ENCODE measurements around the gene HHIPL1.

The HHIPL1 gene

DNA sequence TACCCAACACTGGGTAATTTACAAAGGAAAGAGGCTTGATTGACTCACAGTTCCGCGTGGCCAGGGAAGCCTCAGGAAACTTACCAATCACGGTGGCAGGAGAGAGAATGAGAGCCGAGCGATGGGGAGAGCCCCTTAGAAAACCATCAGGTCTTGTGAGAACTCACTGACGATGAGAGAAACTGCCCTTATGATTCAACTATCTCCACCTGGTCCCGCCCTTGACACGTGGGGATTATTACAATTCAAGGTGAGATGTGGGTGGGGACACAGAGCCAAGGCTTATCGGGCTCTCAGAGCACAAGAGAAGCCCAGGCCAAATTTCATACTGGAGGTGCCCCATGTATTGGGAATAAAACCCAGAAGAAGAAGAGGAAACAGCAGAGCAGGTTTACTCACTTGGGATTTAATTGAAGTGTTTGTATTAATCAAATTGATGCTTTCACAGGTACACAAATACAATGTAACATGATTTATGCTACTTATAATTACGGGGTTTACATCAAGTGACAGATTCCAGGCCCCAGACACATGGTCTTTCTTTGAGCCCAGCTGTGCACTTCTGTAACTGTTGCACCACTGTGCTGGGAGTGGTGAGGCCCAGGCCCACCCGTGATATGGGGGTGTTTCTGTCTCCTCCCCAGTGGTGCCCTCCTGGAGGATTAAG is 32.7 kb upstream of the HHIPL1 start:
- no peak for FAIRE-seq

DNA sequence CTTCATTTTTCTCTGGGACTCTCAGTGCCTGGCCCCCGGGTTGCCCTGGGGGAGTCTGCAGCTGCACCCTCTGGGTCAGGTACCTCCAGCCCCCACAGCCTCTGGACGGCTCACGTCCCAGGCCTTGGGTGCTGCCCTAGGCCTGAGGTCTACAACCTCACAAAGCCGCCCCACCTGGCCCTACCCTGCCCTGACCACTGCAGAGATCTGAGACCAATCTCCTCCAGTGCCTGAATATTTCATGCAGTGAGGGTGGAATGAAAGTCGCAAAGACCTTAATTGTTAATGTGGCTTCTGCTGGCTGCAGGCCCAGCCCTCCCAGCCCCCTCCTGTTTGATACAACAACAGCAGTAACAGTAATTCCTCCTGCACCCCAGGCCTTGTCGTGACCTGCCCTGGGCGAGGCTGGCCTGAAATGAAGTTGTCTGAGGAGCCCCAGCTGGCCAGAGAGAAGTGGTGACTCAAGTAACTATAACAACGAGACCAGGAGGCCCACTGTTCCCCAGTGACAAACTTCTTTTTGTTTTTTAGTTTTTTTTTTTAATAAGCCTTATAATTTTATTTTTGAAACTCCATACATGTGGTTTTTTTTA is 32.1 kb upstream of the HHIPL1 start:
- no peak for FAIRE-seq

DNA sequence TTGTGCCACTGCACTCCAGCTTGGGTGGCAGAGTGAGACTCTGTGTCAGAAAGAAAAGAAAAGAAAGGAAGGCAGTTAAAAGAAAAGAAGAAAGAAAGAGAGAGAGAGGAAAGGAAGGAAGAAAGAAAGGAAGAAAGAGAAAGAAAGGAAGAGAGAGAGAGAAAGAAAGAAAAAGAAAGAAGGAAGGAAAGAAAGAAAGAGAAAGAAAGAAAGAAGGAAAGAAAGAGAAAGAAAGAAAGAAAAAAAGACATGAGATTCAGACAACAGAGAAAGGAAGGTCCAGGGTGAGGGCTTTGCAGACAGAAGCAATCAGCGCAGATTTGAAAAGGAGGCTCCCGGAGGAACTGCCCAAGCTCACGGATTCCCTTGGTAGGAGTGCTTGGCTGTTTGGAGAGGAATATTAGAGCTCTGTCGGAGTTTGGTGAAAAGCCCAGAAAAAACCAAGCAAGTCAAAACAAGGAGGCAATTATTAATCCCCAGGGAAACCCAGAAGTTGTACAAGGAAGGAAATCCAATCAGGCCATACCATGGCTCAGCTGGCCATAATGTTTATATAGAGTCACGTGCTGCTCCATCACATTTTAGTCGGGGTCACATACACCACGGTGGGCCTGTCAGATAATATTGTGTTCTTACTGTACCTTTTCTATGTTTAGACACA is 29.3 kb upstream of the HHIPL1 start:
- FAIRE-seq = no peak

DNA sequence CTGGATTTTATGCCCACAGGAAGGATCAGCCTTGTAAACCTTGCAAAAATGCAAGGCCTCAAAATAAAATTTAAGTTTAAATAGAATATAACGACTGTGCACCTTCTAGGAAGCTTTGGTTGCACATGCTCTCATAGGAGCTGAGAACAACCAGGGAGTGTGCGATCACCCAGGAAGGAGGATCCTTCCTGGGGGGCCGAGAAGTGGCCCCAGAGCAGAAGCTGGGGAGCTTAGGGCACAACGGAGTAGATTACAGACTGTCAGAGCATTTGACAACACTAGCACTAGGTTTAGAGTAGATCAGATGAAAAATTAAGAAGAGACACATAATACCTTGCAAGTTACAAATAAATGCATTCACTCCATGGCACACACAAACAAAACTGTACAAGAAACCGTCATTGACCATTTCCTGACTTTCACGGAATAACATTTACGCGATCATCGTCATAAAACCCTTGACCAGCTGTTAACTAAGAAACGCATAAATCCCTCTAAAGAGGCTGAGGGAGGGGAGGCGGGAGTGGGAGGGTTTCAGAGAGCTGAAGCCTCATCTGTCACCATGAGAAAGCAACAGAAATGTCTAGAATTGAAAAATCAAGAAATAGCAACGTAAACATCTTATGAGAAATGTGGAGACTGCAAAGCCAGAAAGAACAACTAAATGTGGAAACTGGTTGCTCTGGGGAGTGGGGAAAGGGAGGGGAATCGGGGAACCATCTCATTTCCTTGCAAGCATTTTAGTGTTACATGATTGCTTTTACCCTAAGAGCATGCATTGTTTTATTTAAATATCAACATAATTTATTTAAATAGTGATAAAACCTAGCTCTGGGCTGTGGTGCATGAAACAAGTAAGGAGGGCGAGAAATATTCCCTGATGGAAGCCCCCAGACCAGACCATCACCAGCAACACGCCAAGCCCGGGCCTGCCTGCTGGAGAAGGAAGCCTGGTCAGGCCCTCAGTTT is 27.8 kb upstream of the HHIPL1 start:
- FAIRE-seq = no peak

DNA sequence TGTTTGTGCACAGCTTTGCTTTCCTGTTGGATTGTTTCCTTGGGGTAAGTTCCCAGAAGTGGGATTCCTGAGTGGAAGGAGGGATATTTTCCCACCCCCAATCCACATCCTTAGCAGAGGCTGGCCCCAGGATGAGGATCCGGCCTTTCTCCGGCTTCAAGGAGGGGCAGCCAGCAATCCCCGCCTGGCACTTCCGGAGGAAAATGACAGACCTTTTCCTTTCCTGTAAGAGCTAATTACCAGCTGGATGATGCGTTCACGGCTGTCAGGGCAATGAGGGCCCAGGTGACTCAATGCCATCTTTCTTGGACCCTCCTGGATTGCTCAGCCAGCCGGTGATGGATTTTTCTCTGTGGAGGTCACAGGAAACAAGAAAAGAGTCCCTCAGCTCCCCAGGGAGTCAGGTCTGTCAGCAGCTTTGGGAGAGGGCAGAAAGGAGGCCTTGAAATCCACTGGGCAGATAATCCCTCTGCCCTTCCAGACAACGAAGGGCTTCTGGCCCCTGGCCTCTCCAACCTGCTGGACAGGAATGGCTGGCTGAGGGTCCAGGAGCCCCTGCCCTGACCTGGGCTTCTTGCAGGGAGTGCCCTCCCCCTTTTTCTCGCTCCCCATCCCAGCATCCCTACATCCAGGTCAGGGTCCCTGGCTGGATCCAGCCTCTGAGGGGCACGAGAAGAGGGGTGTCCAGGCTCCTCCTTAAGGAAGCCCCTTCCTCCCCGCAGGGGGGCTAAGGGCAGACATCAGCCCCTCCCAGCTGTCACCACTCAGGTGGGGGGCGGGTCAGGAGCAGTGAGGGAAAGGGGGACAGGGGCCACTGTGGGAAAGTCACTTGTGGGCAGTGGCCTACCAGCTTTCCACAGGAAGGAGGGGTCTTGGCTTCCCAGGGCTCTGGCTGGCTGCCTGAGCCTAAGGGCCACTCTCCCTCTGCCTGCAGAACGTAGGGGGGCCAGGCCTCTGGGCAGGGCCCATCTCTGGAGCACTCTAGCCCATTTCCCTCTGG is 24.8 kb upstream of the HHIPL1 start:
- FAIRE-seq = no peak

DNA sequence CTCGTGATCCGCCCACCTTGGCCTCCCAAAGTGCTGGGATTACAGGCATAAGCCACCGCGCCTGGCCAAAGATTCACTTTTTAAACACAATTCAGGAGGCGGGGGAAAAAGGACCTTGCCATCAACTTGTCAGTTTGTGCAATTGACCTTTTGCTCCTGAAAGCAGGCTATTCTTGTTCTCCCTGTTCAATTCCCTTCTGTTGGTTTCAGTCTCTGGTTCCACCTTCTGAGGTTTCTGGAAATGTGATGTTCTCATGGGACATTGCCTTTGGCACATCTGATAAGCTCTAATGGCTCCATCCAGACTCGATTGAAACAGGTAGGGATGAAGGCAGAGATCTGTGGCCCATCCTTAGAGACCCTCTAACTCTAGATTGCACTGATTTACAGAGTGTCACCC is 23.0 kb upstream of the HHIPL1 start:
- no peak for FAIRE-seq

DNA sequence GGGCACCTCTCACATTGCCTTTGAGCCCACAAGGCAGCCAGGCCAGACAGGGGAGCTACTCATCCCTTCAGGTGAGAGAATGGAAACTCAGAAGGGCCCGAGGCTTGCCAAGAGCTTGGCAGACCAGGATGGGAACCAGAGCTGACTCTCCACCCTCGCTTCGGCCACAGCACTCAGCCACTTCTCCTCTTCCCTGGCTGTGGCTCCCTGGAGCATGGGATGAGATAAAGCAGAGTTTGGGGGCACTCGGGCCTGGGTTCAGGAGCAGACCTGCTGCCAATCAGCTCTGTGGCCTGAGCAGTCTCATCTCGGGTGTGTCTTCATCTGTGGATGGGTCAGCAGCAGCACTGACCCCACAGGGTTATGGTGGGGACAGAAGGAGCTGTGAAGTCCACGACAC is 20.9 kb upstream of the HHIPL1 start:
- no peak for FAIRE-seq

DNA sequence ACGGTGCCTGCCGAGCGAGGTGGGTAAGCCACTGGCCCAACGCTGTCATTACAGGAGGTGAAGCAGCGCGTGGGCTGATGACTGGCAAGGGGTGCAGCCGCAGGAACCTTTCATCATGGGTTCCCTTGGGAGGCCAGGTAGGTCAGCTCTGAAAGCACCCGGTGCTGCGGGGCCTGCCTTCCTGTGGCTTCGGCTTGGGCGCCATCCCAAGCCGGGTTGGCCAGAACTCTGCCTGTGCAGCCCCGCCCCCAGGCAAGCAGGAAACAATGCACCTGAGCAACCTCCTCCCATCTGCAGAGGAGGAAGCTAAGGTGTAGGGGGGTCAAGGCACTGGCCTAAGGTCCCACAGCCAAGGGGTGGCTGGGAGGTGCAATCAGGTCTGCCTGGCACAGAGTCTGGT is 20.0 kb upstream of the HHIPL1 start:
- FAIRE-seq = no peak

DNA sequence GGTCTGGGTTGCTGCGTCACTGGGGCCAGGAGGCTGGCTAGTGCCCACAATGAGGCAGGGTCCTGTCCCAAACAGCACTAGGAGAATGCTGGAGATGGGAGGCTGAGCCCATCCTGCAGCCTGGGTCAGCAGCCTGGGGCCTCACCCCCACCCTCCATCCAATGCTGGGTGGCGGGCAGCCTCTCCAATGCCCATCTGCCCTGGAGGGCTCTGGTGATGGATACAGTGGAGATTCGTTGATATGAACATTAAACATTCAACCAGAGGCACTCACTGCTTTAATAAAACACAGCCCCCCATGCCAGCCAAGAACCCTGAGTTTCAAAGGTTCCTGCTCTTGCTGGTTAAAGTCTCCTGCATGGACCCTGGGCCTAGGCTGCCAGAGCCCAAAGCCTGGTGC is 19.5 kb upstream of the HHIPL1 start:
- no peak for FAIRE-seq

DNA sequence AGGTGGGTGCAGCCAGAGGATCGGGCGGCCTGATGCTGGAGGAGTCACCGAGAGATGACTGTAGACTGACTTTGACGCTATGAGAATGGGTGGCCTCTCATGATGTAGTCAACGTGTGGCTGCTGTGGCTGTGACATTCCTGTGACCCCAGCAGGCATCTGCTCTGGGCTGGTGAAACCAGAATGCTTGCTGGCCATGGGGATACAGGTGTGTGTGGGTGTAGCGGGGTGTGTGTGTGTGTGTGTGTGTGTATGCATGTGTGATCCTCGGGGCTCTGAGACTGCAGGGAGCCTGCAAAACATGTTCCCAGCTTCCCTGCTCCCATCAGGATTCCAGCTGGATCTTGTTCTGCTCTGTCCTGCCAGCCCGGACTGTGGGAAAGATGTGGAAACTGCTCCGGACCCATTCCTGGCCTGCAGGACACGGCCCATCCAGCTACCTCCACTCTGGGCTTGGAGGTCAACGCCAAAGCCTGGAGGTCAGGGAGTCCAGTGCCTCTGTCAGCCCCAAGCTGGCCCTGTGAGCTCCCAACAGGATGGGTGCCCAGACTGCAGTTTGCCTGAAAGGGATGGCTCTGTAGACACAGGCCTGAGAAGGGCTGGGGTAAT is 18.8 kb upstream of the HHIPL1 start:
- FAIRE-seq = no peak

DNA sequence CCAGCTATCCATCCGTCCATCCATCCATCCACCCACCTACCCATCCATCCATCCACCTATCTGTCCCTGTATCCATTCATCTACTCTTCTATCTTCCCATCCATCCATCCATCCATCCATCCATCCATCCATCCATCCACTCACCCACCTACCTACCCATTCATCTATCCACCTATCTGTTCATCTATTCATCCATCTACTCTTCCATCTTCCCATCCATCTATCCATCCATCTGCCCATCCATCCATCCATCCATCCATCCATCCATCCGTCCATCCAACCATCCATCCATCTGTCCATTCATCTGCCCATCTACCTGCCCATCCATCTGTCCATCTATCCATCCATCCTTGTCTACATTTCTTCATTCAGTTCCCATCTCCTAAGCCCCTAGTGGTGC is 17.8 kb upstream of the HHIPL1 start:
- FAIRE-seq = no peak

DNA sequence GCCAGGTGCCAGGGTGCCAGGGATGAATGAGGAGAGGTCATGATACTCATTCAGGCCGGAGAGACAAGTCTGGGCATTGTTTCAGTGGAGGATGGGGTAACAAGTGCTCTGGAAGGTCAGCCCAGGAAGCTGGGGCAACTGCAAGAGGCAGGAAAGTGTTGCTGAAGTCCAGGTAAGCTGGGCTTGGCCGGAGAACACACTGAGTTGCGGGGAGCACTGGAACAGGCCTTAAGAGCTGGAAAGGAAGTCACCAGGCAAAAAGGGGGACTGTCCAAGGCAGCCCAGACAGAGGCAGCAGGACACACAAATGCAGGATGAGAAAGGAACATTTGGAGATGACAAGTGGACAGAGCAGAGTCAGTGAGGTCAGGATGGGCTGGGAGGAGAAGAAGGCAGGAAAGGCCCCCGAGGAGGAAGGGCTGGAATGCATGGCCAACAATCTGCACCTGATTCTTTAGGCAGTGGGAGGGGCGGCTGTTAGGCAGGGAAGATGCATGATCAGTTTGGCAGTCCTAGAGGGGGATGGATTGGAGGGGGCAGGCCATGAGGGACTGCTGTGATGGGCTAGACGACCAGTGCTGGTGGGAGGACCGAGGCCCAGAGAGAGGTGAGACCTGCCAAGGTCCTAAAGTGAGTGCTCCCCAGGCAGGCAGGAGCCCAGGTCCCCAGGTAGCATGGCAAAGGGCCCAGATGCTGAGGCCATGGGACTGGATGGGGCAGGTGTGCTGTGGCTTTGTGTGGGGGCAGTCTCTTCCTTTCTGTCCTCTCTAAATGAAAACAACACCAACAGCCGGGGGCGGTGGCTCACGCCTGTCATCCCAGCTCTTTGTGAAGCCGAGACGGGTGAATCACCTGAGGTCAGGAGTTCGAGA is 17.2 kb upstream of the HHIPL1 start:
- no peak for FAIRE-seq

DNA sequence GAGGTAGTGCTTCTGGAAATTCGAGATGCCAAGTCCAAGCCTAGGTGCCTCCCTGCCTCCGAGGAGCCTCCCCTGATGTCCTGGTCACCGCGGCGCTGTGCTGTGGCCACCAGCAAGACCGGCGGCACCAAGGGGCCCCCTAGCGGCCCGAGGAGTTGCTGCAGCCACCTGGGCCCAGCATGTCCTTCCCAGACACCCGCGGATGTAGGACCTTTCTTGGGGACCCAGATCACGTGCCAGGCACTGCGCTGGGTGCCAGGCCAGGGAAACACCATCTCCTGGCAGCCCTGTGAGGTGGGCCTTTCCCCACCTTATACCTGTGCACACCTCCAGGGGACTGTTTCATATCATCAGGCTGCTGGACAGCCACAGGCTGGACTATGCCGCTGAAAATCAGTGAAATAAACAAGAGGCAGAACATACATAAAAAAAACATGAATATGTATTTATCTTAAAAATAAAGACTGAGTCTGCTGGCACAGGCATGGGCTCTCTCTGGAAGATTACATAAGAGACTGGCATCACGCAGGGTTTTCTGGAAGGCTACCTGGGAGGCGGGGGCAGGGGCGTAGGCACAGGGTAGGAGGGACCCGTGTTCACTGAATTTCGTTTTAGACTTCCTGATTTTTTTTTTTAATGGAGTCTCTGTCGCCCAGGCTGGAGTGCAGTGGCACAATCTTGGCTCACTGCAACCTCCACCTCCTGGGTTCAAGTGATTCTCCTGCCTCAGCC is 15.9 kb upstream of the HHIPL1 start:
- no peak for FAIRE-seq

DNA sequence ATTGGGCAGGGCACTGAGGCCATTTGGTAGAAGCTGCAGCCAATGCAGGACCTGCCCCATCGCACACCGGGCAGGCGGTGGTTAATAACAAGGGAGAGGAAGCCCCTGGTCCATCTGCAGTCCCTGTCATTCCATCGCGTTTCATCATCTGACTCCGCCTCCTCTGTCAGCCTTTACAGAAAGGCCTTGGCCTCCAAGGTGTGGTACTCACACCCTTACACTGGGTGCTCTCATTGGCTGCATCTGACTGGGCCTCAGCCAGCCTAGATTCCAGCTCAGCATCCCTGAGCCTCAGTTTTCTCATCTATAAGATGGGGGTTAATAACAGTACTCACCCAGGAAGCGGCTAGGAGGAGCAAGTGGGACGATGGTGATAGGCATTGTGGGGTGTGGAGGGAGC is 14.7 kb upstream of the HHIPL1 start:
- no peak for FAIRE-seq

DNA sequence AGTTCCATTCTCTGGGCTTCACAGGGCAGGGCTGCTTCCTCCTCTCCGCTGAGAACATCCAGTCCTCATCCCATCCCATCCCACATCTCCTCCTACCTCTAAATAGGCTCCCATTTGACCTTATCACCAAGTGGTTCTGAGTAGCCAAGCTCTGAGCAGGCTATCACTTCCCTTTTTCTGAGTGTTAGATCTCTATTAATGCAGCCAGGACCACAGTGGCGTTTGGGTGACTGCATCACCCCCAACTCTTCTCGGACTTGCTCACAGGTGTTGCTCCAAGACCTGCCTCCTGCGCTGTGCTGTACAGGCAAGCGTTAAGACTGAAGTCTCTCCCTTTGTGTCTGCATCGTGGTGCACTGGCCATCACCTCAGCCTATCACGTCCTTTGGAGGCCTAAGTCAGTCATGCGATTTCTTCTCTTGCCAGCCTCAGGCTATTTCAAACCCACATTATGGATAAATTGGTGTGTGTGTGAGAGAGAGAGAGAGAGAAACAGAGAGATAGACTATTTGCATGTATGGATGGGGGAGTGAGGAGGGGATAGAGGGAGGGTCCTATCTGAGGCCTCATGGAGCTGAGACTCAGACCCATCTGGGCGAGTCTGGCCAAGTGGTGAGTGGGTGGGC is 12.4 kb upstream of the HHIPL1 start:
- no peak for FAIRE-seq

DNA sequence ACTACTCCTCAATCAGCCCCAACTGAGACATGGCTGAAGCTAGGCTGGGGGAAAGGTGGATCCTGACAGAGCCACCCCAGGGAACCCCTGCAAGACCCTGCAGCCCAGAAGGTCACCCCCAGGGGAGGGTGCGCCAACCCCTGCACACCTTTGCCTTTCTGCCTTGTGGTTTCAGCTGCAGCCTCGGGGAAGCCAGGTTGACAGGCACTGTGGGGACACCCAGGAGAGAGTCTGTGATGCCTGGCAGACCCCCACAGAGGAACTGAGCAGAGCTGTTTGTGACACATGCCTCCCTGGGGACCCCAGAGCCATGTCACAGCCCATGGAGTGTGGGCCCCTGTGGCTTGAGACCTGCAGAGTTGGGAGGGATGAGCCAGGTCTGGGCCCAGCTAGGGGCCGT is 11.8 kb upstream of the HHIPL1 start:
- FAIRE-seq = no peak

DNA sequence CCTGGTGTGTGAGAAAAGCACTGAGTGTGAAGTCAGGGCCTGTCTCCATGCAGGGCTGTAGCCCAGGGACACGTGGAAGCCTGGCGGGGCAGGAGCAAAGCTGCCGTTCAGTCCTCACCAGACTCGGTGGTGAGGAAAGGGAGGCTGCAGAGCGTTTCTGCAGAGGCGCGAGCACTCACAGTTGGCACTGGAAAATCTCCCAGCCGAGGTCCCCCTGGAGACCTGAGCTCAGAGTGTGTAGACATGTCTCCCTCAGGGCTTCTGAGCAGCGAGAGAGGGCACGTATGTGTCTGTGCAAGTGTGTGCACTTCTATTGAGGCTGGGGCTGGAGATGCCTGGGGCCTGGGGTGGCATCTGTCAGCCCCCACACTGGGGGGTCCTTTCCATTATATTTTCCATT is 11.0 kb upstream of the HHIPL1 start:
- no peak for FAIRE-seq

DNA sequence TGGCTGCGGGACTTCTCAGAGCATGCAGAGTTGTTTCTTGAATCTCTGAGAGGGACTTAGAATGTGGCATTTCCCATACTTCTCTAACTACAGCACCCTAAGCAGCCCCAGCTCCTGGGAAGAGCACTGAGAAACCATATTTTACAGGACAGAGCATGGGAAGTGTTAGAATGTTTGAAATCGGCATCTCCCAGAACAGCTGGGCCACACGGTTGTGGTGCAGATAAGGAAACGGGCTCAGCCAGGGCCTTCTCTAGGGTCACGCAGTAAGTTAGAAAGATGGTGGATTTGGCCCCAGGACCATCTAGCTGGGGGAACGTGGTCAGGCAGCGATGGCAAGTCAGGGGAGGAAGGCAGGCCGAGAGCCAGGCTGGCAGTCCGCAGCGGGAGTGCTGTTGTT is 10.5 kb upstream of the HHIPL1 start:
- no peak for FAIRE-seq

DNA sequence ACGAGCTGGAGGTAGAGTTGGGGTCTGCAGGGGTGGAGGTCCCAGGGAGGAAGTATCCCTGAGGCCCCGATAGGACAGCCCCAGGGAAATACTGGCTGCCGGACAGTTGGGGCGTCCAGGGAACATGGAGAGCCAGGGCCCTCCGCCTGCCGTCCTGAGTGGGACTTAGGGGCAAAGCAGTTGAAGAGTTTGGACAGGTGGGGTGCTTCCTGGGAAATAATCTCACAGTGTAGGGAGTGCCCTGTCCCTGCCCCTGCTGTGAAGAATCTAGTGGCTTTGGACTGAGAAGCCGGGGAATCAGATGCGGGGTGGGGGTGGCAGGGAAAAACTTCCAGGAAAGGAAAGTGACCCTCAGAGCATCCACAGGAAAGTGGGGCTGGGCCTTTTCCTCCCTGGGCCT is 9.8 kb upstream of the HHIPL1 start:
- no peak for FAIRE-seq

DNA sequence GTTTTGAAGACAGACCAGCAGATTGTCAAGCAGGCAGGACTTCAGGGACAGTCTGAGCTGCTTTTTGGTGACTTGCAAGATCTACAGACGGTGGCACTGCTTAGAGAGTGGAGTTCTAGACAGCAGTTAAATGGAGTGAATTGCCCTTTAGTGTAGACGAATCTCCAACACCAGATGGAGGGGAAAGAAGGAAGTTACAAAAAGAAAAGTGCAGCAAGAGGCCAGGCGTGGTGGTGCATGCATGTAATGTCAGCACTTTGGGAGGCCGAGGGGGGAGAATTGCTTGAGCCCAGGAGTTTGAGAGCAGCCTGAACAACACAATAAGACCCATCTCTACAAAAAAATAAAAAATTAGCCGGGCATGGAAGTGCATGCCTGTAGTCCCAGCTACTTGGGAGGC is 8.4 kb upstream of the HHIPL1 start:
- no peak for FAIRE-seq

Measured in TTC549 (cell line).